NK-92 (cell line): Measurements from ENCODE around the gene RAB24.
"Not testable (repeated sequence)": the region's sequence is repeated elsewhere in the genome, so short reads cannot be mapped to it uniquely, and the experiment has no call there.

ENCODE experiments used
- DNase-seq: peaks from one replicate; lab custom pipeline; 2025; ENCODE audit not compliant: unreplicated experiment; lab: John Stamatoyannopoulos, UW

RAB24 gene

DNA sequence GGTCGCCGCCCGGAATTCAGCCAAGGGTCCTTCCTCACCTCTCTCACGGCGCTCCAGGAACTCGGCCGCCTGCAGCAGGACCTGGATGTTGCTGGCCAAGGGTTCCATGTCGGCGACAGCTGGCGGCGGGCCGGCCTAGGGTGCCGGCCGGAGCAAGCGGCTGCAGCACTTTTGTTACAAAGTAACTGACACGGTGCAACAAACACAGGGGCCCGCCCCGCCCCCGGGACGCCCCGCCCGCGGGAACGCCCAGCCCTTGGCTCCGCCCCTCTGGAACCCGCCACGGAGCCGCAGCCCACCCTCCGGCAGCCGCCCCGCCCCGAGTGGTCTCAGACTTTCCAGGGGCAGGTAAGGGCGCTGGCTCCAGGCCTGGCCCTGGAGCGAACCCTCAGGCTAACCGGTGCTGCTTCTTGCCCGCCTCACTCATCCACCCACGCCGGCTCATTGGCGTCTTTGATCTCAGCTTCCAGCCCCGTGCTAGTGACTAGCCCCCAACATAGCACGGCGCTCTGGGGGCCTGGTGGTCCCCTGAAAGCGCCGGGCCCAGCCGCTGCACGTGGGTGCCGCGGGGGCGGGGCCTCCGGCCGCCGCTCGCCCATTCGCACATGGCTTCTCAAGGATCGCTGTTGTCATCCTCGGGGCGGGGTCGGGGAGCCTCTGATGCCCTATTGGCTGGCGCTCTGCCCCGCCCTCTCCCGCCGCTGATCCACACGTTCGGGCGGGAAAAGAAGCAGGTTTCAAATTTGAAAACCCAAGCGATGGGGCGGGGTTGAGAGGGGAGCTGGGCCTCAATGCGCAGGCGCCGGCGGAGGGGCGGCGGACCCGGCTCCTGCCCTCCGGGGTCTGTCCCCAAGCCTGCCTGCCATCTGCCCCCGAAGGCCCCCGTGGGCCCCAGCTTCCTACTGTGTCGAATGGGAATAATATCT is 8.5 kb upstream of the RAB24 start, which contains the start of gene MXD3:
Gene MXD3, minus strand, starts transcription at position 176 of the 926 bp plus-strand sequence. Its CDS starts 68 bp downstream, at position 108.
- peak; percentile 44 for DNase-seq

DNA sequence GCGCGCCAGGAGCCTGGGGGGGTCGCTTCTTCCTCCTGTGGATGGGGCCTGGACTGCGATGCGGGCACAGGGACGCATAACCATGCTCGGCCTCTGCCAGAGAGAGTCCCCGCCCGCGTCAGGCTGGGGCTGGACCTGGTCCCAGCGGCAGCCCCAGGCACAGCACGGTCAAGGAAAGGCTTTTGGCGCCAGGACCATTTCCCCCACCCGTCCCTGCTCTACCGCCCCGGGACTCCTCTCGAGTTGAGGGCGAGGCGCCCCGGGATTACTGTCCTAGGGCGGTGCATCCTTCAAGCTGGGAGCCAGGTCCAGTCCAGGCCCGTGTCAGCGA is 7.8 kb upstream of the RAB24 start:
- DNase-seq, result no peak

DNA sequence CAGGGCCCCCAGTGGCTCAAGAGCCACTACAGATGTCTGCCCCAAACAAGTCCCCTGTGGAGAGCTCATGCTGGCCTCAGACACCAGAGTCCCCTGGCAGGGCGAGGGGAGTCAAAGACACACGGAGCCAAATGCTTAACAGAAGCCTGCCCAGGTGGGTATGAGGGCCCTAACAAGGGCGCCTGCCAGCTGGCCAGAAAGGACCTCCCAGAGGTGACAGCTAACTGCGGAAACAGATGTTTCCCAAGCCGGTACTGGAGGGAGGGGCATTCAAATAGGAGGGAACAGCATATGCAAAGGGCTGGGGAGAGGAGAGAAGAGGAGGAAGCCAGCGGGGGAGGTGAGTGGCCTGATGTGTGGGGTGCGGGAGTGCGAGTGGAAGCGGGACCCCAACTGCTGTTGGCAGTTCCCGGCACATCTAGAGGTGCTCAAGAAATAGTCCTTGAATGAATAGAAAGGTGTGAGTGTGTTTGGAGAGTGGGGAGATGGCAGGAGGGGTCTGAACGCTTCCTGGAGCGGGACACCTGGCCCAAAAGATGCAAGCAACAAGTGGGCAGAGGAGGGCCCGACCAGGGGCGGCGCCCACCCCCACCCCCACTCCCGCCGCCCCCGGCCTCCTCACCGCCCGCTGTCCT is 7.4 kb upstream of the RAB24 start:
- DNase-seq, result no peak

DNA sequence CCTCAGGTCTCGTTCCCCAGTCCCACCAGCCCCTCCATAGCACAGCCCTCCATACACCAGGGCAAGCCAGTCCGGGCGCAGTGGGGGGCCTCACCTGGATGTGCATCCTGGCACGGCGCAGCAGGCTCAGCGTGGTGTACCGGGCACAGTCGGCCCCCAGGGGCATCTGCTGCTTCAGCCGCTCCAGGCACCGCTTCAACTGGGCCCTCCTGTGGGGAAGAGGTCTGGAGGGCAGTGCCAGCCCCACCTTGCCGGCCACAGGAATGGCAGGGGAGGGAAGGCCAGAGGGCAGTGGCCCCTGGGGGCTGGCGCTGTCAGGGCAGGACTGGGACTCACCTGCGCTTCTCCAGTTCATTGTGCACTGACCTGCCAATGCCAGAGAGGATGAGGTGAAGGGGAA is 6.8 kb upstream of the RAB24 start:
- no peak for DNase-seq

DNA sequence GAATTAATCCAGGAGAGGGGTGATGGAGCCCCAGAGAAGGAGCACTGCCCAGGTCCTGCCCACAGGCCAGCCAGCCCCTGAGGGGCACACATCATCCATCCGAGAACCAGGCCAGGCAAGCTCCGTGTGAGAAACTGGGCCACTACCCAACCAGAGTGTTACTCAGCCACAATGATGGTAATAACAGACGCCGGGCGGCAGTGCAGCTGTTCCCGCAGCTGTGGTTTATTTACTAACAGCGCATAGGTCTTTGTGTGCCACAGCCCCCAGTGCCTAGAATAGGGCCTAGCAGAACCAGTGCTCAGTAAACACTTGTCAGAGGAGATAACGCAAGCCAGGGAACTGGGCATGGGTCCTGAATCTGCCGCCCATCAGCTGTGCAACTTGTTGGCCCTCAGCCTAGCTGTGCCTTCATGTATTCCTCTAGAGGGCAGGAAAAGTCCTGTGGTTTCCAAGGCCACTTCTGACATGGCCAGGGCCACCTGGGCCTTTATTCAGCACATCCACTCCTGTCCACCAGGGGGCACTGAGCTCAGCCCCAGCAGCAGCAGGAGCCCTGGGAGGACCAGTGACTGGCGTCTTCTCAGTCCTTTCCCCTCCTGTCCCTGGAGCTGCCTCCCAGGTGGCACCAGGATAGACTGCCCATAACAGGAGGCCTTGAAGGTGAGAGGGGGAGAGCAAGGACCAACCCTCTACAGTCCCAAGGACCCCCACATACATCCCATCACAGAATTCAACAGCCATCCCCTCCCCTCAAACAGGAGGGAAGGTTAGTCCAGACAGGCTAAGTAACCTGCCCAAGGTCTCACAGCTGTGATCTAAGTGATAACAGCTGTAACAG is 6.1 kb upstream of the RAB24 start:
- no peak for DNase-seq

DNA sequence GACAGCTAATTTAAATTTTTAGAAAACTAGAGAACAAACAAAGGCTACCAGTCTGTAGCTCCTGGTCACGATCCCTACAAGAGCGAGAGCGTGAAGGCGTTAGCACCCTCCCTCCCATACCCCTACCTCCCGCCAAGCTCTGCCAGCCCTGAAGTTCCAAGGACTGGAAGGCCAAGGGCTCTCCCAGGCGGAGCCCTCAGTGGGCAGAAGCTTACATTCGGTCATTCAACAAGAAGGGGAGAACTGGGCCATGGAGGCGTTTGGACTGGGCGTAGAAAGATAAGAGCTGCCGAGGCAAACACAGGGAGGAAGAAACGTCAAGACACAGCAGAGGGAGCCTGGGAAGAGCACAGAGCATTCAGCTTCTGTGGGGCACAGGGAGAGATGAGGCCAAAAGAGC is 5.2 kb upstream of the RAB24 start:
- no peak for DNase-seq

DNA sequence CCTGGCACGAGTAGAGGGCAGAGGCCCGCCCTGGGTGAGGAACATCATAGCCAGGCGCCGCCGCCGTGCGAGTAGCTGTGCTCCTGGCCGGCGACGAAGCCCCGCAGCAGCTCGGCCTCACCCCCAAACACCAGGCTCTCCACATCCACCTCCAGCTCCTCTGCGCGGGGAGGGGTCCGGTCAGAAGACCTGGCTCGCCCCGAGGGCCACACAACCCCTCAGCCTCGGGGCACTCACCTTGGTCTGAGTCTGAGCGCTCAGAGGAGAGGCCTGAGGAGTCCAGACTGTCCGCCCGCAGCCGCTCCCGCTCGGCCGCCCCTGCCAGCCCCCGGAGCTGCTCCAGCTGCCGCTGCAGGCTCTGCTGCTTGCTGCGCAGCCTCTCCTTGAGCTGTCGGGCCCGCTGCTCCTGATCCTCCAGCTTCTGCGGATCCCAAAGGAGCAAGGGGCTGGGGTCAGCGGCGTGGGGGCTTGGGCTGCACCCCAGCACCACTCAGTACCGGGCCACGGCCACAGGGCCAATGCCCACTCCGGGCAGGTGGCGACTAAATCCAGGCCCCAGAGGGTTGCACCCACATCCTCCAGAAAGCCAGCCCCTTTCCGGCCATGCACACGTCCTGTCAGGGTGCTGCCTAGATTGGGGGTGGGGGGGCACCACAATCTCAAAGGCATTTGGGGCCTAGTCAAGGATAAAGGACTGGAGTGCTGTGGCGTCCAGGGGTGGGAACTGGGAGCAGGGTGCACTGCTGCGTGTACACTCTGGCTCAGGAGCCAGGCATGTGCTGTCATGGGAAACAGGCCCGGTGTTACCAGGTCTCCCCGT is 4.2 kb upstream of the RAB24 start:
- DNase-seq, result no peak

DNA sequence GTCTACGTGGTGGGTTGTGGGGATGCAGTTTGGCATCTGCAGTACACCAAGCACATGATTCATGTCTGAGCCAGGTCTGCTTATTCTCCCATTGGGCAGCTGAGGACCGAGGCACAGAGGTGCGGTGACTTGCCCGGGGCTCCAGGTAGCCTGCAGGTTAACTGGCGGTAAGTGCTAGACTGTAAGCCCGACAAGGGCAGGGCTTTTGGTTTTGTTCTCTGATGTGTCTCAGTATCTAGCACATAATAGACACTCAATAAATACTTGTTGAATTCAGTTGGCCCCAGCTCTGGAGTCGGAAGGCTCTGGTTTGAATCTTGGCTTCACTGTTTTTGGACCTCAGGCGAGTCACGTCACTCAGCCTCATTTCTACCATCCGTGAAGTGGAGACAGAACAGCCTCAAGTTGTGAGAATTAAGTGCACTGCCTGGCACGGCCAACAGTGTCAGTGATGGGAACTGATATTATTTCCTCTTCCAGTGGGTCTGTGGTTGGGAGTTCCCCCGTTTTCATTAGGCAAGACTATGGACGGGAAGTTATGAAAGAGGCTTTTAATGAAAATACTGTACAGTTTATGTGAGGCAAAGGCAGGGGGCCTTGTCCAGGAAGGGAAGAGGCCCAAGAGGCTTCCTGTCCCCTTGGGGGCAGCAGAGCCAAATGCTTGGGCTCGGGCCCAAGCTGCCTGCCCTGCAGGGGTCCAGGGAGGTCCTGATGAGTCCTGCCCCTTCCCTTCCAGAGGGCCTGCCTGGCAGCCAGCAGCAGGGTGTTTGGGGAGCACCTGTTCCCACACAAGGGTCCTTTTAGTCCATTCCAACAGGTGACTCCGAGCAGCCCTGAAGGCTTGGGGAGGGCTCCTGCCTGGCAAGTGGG is 3.4 kb upstream of the RAB24 start:
- no peak for DNase-seq

DNA sequence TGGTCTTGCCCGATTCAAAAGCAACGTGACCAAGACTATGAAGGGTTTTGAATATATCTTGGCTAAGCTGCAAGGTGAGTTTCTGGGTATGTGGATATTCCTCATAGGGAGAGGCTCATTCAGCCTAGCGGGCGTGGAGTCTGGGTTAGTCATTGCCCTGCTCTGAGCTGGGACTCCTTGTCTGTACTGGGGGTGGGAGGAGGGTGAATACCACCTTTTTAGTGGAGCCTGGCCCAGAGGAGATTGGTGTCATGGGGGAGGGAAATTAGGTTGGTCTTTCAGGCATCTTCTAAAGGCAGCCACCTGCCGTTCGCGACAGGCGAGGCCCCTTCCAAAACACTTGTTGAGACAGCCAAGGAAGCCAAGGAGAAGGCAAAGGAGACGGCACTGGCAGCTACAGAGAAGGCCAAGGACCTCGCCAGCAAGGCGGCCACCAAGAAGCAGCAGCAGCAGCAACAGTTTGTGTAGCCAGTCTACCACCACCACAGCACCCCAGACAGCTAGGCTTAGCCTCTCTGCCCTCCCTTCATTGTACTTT is 2.7 kb upstream of the RAB24 start:
- DNase-seq, result not testable (repeated sequence)

DNA sequence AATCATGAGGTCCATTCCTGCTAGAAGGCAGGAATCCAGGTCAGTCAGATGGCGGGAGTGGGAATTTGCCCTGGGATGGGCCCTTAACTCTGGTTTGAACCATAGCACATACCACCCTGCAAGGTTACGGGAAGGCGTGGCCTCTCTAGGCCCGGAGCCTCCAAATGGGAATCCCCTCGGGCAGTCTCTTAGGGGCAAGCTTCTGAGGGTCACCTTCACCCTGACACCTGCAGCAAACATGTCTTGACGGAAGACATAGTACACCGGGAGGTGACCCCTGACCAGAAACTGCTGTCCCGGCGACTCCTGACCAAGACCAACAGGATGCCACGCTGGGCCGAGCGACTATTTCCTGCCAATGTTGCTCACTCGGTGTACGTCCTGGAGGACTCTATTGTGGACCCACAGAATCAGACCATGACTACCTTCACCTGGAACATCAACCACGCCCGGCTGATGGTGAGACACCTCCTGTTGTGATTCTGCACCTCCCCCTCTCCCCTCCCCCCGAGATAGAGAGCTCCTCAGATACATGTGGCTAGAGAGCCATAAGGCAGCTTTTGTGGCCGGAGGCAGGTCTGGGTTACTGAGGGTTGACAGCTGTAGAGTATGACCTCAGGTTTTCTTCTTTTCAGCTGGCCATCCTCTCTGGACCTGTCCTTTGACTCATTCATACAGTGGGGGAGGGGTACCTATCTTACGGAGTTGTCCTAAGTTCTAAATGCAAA is 1.0 kb upstream of the RAB24 start:
- DNase-seq, result no peak

DNA sequence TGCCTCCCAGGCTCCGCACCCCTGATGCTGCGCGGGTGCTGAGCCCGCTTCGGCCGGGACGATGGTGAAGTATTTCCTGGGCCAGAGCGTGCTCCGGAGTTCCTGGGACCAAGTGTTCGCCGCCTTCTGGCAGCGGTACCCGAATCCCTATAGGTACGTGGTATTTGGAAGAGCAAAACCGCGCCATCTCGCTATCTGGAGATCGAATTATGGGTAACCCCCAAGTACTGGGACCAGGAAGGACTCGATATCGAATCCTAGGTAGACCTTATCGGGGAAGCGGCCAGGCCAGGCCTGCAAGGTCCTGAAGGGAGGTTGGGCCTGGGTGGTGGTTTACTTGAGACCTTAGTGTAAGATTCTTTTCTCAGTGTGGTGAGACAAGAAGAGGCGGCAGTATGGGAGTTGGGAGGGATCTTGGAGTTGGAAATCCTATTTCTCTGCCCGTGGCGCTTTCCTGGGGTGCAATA is 439 bp upstream of the RAB24 start:
- no peak for DNase-seq

DNA sequence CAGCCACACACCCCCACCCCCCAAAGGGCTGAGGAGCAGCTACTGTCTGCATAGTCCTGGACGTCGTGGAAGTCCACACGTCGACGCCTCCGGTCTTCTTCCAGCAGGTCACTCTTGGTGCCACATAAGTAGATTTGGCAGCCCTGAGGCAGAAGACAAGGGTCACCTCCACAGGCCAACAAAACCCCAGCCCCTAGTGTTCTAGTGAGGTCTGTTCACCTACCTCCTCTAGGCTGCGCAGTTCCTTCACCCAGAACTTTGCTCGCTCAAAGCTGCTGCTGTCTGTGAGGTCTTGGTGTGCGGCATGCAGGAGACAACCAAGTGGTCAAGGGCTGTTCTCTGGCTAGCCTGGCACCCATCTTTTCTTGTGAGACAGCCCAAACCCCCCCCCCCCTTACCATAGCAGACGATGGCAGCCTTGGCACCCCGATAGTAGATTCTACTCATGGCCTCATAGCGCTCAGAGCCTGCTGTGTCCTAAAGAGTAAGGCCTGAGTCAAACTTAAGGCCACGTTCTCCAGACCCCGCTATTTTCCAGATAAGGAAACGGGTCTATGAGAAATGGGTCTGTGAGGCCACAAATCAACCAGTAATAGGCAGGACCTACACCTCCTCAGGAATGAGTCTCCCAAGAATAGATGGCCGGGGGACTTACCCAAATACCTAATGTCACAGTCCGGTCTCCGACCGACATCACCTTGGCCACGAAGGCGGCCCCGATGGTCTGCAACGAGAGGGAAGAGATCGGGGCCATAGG is 987 bp downstream of the RAB24 start:
- no peak for DNase-seq

DNA sequence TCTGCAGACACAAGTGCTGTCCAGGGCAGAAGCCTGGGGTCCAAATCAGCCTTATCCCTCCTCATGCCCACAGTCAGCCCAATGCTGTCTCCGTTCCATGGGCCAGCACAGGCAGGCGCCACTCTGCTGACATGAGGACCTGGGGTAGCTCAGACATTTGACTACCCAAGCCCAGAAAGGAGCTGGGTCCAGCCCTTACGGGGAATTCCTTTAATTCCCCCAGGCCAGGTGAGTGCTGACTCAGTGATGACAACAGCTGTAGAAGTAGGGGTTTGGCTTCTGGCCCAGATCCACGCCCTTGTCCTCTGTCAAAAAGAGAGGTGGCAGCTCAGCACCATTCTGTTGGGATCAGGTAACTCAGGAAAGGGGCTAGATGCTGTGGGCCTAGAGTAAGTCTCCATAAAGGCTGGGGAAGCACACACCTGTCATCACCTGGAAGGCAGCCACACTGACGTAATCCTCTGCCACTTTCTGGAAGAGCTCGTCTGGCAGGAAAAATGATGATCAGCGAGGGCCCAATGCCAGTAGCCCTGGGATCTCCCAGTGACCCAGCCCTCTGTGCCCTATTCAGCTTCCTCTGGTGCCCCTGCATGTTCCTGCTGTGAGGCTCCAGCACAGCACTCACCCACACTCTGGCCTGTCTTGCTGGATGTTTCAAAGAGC is 1.9 kb downstream of the RAB24 start:
- no peak for DNase-seq

DNA sequence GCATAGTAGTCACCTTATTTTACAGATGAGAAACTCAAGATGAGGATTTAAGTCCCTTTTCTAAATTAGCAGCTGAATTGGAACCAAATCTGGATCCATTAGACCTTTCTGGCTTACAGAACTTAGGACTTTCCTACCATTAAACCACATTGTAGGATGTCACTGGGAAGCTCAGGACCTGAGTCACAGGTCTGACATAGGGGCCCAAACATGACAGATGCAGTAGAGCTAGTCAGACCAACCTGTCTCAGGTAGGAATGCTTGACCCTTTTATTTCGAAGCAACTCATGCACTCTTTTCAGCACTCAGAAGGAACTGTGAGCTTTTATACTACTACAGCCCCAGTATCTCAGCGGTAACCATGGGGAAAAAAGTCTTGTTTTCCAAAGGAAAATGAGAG is 2.6 kb downstream of the RAB24 start:
- no peak for DNase-seq

DNA sequence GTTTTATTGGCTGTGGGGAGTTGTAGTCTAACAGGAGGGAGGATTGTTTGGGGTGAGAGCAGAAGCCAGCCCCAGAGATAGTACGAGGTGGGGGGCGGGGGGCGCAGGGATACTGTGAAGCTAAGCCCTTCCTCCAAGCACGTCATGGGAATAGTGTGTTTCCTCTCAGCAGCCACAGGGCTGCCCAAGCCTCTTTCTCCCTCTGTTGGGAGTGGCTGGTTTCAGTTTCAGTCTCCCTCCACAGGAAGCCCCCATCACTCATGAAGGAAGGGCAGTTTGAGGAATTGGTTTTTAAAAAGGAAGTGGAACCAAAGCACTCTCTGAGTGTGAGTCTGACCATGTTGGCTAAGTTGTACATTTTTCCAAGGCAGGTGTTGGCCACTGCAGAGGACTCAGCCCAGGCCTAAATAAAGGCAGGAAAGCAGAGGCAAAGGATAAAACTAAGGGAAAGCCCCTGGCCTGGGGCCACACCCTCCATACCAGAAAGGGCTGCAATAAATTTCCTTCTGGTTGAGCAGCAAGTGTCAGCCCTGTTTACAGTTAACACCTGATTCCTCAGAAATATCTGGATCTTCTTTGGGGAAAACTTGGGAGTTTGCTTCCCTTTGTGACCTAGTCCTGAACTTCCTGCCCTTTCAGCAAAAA is 3.2 kb downstream of the RAB24 start:
- DNase-seq, result peak; percentile 25

DNA sequence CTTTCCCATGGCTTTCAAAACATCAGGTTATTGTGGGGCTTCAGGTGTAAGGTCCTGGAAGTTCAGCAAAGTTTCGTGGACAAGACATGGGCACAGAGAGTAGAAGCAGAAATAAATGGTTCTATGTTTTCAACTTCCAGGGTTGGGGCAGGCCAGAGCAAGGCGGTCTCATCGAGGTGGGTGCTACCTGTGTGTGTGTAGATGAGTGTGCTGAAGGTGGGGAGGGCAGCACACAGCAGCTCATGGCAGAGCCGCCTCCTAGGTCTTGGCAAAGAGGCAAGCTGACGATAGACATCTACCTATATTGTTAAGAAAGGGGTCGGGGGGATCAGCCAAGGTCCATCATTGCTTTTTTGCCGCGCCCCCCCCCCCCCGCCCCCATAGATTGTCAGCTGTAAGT is 3.8 kb downstream of the RAB24 start:
- DNase-seq, result no peak

DNA sequence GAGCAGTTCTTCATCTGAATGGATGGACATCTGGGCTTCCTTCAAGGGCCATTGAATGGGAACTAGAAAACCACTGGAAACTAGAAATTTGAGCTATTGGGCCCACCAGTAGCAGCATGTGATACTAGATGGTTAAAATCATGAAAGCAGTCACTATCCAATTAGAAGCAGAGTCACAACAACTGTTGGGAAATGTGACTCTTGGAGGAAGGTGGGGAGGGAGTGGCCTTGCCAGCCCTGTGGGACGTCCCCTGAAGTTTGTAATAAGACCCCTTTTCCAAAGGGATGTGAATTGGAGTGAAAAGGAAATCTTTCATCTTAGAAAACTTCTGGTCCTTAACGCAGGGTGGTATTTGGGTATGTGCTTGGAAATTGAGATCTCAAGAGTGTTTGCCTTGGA is 5.6 kb downstream of the RAB24 start:
- DNase-seq, result no peak
